Erythroblast (primary cell): ENCODE data around the gene SELENOP.

Experiments used
- GATA1 ChIP-seq: IDR thresholded peaks from 2 replicates; pipeline ENCODE4 v1.6.1; 2011; ENCODE audit warnings: low read depth, mild to moderate bottlenecking, control low read depth, low read length, moderate library complexity
- POLR2A ChIP-seq: IDR thresholded peaks from 2 replicates; pipeline ENCODE4 v1.6.1; 2011; ENCODE audit warnings: mild to moderate bottlenecking, low read length

DNA sequence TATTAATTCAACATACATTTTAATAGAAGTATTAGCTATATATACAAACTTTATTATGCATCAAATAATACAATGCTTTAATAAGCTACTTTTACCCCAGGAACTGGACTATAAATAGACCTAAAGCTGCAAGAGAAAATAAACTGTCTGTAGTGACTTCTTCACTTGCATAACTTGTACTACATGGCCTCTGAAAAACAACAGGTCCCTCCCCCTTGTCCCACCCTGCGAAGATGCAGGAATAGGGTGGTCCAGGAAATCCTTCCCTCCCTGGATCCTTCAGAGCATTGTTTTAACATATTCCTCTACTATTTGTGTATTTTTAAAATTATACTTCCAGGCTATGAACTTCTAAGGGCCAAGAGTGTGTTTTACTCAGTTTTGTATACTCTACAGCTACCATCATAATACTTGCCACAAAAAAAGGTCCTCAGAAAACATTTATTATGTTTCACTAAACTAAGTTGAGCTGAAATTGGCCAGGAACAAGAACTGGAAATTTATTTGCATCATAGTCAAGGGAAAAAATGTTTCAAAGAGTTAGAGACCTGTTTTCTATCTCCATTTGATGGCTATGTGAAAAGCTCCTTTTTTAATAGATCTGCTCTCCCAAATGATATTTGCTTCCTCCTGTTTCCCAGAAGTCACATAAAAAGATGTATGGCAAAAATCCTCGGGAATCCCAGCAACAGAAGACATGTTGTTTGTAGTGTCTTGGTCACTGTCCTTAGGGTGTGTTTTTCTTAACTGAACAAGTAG lies 15.2 kb upstream of the SELENOP start:
- no peak for TF ChIP-seq POLR2A
- TF ChIP-seq GATA1 = no peak
